Measurements from ENCODE around the gene DRC7.
"Not testable (repeated sequence)": the region's sequence is repeated elsewhere in the genome, so short reads cannot be mapped to it uniquely, and the experiment has no call there.

Gene DRC7

DNA sequence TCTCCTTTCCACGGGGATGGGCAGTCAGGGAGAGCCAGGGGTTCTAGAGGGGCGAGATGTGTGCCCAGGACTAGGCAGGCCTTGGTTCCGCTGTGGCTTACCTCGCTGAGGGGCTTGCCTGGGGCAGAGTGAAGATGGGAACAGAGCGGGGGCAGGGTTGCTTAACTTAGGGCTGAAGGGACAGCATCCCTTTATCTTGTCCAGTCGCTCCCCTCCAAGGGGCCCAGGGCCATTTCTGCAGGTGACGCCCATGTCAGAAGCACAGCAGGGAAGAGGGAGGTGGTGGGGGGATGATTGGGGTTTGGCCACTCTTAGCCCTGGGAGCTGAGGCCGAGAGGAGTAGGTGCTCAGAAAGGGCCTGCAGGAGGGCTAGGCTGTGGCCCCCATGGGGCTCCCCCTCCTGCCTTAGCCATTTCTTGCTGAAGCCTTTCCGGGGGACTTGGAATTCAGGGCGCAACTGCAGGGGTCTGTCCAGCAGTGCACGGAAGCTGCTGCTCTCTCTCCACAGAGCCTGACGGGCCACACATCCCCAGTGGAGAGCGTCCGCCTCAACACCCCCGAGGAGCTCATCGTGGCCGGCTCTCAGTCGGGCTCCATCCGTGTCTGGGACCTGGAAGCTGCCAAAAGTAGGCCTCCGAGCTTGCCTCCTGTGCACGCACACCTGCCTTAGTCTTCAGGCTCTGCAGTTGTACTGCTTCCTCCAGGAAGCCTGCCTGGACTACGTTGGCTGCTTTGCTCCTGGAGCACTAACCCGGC lies 49.5 kb downstream of the DRC7 start:
- DNase-seq (ENCODE audit: insufficient read length, low spot score): no peak
- no peak for FAIRE-seq
- no peak for TF ChIP-seq SPI1 (IDR thresholded peaks at IDR 0.05; ENCODE audit: low read depth, low read length)
- TF ChIP-seq POU2F2 (IDR thresholded peaks at IDR 0.05; ENCODE audit: low read depth, low read length): no peak
- TF ChIP-seq PAX5 (IDR thresholded peaks at IDR 0.05; ENCODE audit: insufficient read depth, low read length, severe bottlenecking): no peak
- no peak for TF ChIP-seq POLR2AphosphoS5 (IDR thresholded peaks at IDR 0.05; ENCODE audit: low read depth, low read length)
- no peak for TF ChIP-seq TAF1 (IDR thresholded peaks at IDR 0.05; ENCODE audit: low read depth, low read length)
- TF ChIP-seq POLR2A (IDR thresholded peaks at IDR 0.05; ENCODE audit: low read depth, low read length): no peak

DNA sequence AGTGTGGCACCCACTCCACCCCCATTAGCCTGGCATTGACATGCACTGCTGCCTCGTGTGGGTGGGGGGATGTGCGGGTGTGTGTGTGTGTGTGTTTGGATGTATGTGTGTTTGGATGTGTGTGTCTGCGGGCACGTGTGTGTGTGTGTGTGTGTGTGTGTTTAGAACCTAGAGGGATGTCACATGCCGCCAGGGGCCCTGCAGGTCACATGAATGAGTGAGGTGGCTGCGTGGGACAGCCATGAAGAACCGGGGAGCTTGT lies 50.0 kb downstream of the DRC7 start:
- FAIRE-seq: no peak
- TF ChIP-seq PAX5 (IDR thresholded peaks at IDR 0.05; ENCODE audit: insufficient read depth, low read length, severe bottlenecking) (no peak), POU2F2 (IDR thresholded peaks at IDR 0.05; ENCODE audit: low read depth, low read length) (no peak), POLR2AphosphoS5 (IDR thresholded peaks at IDR 0.05; ENCODE audit: low read depth, low read length) (no peak), TAF1 (IDR thresholded peaks at IDR 0.05; ENCODE audit: low read depth, low read length) (no peak), POLR2A (IDR thresholded peaks at IDR 0.05; ENCODE audit: low read depth, low read length) (no peak), SPI1 (IDR thresholded peaks at IDR 0.05; ENCODE audit: low read depth, low read length) (no peak)
- no peak for DNase-seq (ENCODE audit: insufficient read length, low spot score)

DNA sequence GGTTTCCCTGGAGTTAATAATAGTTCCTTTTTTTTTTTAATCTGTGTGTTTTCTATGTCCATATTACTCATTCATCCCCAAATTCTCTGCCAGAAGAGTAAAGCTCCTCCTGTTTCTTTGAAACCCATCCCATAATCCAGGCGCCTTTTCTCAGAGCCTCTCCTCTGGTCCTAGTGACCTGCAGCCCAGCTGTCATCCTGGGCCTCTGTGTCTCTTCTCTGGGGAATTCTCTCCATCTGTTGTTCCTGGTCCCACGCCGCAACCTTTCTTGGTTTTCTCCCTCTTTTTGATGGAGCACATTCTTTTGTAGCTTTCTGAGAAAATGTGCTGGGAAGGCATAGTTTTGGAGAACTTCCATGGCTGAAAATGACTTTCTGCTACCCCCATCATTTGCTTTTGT lies 51.2 kb downstream of the DRC7 start:
- TF ChIP-seq SPI1 (IDR thresholded peaks at IDR 0.05; ENCODE audit: low read depth, low read length) (no peak), POLR2AphosphoS5 (IDR thresholded peaks at IDR 0.05; ENCODE audit: low read depth, low read length) (no peak), POU2F2 (IDR thresholded peaks at IDR 0.05; ENCODE audit: low read depth, low read length) (no peak), POLR2A (IDR thresholded peaks at IDR 0.05; ENCODE audit: low read depth, low read length) (no peak), PAX5 (IDR thresholded peaks at IDR 0.05; ENCODE audit: insufficient read depth, low read length, severe bottlenecking) (no peak), TAF1 (IDR thresholded peaks at IDR 0.05; ENCODE audit: low read depth, low read length) (no peak)
- FAIRE-seq (no peak), DNase-seq (ENCODE audit: insufficient read length, low spot score) (no peak)

DNA sequence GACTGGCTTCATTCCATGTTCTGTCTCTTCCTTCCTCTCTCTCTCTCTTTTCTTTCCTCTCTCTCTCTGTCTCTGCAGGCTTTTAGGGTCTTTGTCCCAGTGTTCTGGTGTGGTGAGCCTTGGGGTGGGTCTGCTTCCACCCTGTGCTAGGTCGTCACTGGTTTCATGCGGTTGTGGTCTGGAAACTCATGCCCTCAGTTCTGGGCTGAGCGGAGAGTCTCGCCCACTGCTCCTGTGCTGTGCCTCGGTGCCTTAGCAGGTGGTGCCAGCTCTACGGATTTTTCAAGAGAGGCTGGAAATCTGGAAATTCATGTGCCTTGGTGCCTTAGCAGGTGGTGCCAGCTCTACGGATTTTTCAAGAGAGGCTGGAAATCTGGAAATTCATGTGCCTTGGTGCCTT lies 51.7 kb downstream of the DRC7 start:
- not testable (repeated sequence) for FAIRE-seq; DNase-seq (ENCODE audit: insufficient read length, low spot score)

DNA sequence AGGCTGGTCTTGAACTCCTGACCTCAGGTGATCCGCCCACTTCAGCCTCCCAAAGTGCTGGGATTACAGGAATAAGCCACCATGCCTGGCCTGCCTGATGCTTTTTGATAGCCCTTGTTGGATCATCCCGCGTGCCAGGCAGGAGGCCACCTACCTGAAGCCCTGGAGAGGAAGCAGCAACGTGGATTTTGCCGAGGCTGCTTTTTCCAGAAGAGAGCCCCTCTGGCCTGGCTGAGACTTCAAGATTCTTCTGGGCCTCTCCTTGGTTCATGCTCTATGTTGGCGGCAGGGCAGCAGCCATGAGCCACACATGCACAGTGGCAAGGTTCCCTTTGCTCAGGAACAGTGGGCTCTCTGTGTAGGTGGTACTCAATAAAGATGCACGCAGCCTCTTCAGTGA lies 52.5 kb downstream of the DRC7 start:
- FAIRE-seq: no peak
- TF ChIP-seq POU2F2 (IDR thresholded peaks at IDR 0.05; ENCODE audit: low read depth, low read length) (no peak), SPI1 (IDR thresholded peaks at IDR 0.05; ENCODE audit: low read depth, low read length) (no peak), PAX5 (IDR thresholded peaks at IDR 0.05; ENCODE audit: insufficient read depth, low read length, severe bottlenecking) (no peak), POLR2AphosphoS5 (IDR thresholded peaks at IDR 0.05; ENCODE audit: low read depth, low read length) (no peak), TAF1 (IDR thresholded peaks at IDR 0.05; ENCODE audit: low read depth, low read length) (no peak), POLR2A (IDR thresholded peaks at IDR 0.05; ENCODE audit: low read depth, low read length) (no peak)
- no peak for DNase-seq (ENCODE audit: insufficient read length, low spot score)

DNA sequence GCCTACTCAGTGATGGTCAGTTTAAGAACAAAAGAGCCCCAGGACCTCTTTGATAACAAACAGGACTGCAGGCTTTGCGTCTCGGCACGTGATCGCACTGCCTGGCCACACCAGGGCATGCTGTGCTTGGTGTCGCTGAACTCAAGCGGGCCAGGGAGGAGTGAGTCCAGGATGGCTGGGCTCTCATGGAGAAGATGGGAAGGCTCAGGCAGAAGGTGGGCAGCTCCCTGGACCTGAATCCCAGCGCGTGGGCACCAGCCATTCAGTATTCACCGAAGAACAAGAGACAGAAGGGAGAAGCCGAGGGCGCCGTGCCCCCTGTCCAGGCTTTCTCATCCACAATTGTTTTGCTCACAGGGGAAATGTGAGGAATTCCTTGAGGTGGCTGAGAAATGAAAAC lies 52.9 kb downstream of the DRC7 start:
- no peak for FAIRE-seq
- no peak for DNase-seq (ENCODE audit: insufficient read length, low spot score)
- TF ChIP-seq SPI1 (IDR thresholded peaks at IDR 0.05; ENCODE audit: low read depth, low read length) (no peak), POLR2AphosphoS5 (IDR thresholded peaks at IDR 0.05; ENCODE audit: low read depth, low read length) (no peak), TAF1 (IDR thresholded peaks at IDR 0.05; ENCODE audit: low read depth, low read length) (no peak), POU2F2 (IDR thresholded peaks at IDR 0.05; ENCODE audit: low read depth, low read length) (no peak), PAX5 (IDR thresholded peaks at IDR 0.05; ENCODE audit: insufficient read depth, low read length, severe bottlenecking) (no peak), POLR2A (IDR thresholded peaks at IDR 0.05; ENCODE audit: low read depth, low read length) (no peak)

DNA sequence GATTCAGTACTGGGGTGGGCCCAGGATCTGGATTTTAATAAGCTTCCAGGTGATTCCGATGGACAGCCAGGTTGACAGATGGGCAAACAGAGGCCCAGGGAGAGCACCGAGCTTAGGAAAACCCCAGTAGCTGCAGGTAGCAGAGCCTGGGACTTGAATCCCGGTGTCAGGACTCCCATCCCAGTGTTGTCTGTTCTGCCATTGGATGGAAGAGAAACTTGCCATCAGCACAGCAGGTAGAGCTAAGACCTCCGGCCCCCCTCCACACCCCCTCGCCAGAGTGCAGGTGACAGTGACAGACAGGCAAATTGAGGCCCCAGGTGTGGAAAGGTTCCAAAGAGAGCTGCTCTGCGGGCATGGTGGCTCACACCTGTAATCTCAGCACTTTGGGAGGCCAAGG lies 53.4 kb downstream of the DRC7 start:
- FAIRE-seq (no peak), DNase-seq (ENCODE audit: insufficient read length, low spot score) (no peak)
- no peak for TF ChIP-seq TAF1 (IDR thresholded peaks at IDR 0.05; ENCODE audit: low read depth, low read length)
- no peak for TF ChIP-seq SPI1 (IDR thresholded peaks at IDR 0.05; ENCODE audit: low read depth, low read length)
- TF ChIP-seq POLR2A (IDR thresholded peaks at IDR 0.05; ENCODE audit: low read depth, low read length): no peak
- no peak for TF ChIP-seq PAX5 (IDR thresholded peaks at IDR 0.05; ENCODE audit: insufficient read depth, low read length, severe bottlenecking)
- TF ChIP-seq POLR2AphosphoS5 (IDR thresholded peaks at IDR 0.05; ENCODE audit: low read depth, low read length): no peak

DNA sequence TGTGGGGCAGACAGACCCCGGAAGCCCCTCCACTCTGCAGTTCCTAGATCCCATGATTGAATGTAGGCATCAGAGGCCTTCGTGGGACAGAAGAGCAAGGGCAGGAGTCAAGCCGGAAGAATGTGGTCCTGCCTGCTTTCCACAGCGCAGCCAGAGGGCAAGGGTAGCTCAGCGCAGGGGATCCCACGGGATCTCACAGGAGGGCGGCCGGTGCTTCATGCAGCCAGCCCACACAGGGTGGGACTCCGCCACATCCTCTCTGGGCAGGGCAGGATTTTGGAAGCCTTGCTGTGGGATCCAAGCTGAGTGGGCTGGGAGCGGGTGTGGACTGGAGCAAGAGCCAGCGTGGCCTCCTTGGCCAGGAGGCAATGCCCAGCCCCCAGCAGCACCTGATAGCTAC lies 54.0 kb downstream of the DRC7 start:
- FAIRE-seq: no peak
- TF ChIP-seq POLR2AphosphoS5 (IDR thresholded peaks at IDR 0.05; ENCODE audit: low read depth, low read length): no peak
- no peak for TF ChIP-seq POU2F2 (IDR thresholded peaks at IDR 0.05; ENCODE audit: low read depth, low read length)
- no peak for TF ChIP-seq SPI1 (IDR thresholded peaks at IDR 0.05; ENCODE audit: low read depth, low read length)
- TF ChIP-seq PAX5 (IDR thresholded peaks at IDR 0.05; ENCODE audit: insufficient read depth, low read length, severe bottlenecking): no peak
- no peak for TF ChIP-seq POLR2A (IDR thresholded peaks at IDR 0.05; ENCODE audit: low read depth, low read length)
- no peak for TF ChIP-seq TAF1 (IDR thresholded peaks at IDR 0.05; ENCODE audit: low read depth, low read length)
- DNase-seq (ENCODE audit: insufficient read length, low spot score): no peak

DNA sequence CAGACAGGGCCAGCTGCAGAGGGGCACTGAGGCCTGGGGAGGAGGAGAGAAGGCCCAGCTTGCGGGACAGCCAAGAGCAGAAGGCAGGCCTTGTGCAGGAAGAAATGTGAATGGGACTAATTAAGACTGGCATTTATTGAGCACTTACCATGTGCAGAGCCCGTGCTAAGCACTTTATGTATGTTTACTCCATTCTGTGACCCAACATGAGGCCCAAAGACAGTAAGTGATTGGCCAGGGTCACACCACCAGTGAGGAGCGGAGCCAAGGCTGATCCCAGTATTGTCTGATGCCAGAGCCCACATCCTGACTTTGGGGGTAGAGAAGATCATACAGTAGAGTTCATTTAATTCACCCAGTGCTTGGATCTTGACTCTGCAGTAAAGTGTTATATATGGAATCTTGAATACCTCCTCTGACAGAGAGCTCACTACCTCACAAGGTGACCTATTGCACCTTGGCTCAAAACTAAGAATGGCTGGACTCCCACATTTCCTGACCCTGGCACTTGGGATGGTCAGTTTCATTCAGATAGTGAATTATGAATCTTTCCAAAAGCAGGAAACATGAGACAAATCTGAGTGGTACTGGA lies 54.6 kb downstream of the DRC7 start:
- no peak for TF ChIP-seq POLR2AphosphoS5 (IDR thresholded peaks at IDR 0.05; ENCODE audit: low read depth, low read length)
- no peak for FAIRE-seq

DNA sequence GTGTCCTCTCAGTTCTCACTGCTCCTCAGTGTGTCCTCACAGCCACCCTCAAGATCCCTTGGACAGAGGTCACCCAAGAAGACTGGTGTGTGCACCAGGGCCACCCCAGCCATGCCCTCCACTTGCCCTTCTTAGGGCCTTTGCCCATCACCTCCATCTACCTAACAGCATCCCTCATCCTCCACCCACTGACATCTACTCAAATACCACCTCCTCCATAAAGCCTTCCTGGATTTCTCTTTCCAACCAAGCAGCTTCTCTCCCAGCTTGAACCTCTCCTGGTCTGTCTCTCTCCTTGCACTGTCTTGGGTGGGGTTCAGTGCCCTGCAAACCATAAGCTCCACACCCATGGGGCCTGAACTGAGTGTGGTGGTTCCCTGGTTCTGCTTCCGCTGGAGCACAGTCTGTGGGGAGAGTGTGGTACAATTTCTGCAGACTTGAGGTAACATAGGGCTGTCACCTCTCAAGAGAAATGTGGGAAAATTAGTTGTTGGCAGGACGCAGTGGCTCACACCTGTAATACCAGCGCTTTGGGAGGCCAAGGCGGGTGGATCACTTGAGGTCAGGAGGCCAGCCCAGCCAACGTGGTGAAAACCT lies 55.3 kb downstream of the DRC7 start:
- no peak for FAIRE-seq
- no peak for DNase-seq (ENCODE audit: insufficient read length, low spot score)
- TF ChIP-seq POLR2A (IDR thresholded peaks at IDR 0.05; ENCODE audit: low read depth, low read length): no peak

More for the DNA sequence above, 54.6 kb downstream of the DRC7 start:
- DNase-seq (ENCODE audit: insufficient read length, low spot score): no peak
